ENCODE measurements around the gene EYS.

Gene EYS

DNA sequence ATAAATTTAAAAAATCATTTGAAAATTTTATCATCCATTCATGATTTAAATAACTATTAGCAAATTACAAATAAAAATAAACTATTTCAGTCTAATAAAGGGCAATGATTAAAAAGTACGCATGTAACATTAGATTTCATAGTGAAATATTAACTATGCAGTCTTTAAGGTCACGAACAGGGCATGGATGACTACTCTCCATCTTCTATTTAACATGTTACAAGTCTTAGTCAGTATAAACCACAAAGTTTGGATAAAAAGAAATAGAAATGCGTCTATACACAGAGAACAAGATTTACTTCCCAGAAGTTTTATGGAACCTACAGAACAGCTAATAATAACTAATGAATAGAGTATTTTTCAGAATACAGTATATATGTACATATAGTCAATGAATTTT is 1016.0 kb downstream of the EYS start:
- no peak overlapping the region for H3K9ac ChIP-seq
- H2AFZ ChIP-seq (ENCODE audit: low read depth), result no peak overlapping the region
- H3K79me2 ChIP-seq (ENCODE audit: insufficient read depth, low read depth), result no peaks in the 10 kb centered on the region
- H3K36me3 ChIP-seq (ENCODE audit: insufficient read depth), result no peaks in the 10 kb centered on the region
- TF ChIP-seq, protein P1, sequence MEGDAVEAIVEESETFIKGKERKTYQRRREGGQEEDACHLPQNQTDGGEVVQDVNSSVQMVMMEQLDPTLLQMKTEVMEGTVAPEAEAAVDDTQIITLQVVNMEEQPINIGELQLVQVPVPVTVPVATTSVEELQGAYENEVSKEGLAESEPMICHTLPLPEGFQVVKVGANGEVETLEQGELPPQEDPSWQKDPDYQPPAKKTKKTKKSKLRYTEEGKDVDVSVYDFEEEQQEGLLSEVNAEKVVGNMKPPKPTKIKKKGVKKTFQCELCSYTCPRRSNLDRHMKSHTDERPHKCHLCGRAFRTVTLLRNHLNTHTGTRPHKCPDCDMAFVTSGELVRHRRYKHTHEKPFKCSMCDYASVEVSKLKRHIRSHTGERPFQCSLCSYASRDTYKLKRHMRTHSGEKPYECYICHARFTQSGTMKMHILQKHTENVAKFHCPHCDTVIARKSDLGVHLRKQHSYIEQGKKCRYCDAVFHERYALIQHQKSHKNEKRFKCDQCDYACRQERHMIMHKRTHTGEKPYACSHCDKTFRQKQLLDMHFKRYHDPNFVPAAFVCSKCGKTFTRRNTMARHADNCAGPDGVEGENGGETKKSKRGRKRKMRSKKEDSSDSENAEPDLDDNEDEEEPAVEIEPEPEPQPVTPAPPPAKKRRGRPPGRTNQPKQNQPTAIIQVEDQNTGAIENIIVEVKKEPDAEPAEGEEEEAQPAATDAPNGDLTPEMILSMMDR (conservative IDR thresholded peaks at IDR 0.05; ENCODE audit: low read depth, low read length), result no peak
- H3K4me2 ChIP-seq, result no peak overlapping the region
- no peaks in the 10 kb centered on the region for H3K27me3 ChIP-seq (ENCODE audit: insufficient read depth, low read depth)
- no peak overlapping the region for H3K4me3 ChIP-seq (IDR thresholded peaks at IDR 0.05; ENCODE audit: insufficient read depth, low read depth, low read length)
- H3K27ac ChIP-seq, result no peak overlapping the region
- H3K4me1 ChIP-seq (ENCODE audit: low read depth, poor library complexity, severe bottlenecking), result no peaks in the 10 kb centered on the region
- H4K20me1 ChIP-seq (ENCODE audit: insufficient read depth), result no peaks in the 10 kb centered on the region

DNA sequence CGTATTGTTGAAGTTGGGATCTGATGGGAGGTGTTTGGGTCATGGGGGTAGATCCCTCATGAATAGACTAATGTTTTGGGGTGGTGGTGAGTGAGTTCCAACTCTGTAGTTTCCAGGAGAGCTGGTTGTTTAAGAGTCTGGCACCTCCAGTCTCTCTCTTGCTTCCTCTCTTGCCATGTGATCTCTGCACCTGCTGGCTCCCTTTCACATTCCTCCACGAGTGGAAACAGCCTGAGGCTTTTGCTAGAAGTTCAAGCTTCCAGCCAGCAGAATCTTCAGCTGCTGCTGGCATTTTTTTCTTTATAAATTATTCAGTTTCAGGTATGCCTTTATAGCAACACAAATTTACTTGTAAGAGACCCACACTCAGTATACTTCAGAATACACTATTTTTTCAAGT is 1021.6 kb downstream of the EYS start:
- H2AFZ ChIP-seq (ENCODE audit: low read depth), result no peak overlapping the region
- TF ChIP-seq, protein P1 (conservative IDR thresholded peaks at IDR 0.05; ENCODE audit: low read depth, low read length), result no peak
- H3K36me3 ChIP-seq (ENCODE audit: insufficient read depth), result no peaks in the 10 kb centered on the region
- no peak overlapping the region for H3K4me3 ChIP-seq (IDR thresholded peaks at IDR 0.05; ENCODE audit: insufficient read depth, low read depth, low read length)
- H3K4me1 ChIP-seq (ENCODE audit: low read depth, poor library complexity, severe bottlenecking), result no peaks in the 10 kb centered on the region
- no peaks in the 10 kb centered on the region for H3K27me3 ChIP-seq (ENCODE audit: insufficient read depth, low read depth)
- H3K79me2 ChIP-seq (ENCODE audit: insufficient read depth, low read depth), result no peaks in the 10 kb centered on the region
- H3K9ac ChIP-seq, result no peak overlapping the region
- no peak overlapping the region for H3K4me2 ChIP-seq
- no peaks in the 10 kb centered on the region for H4K20me1 ChIP-seq (ENCODE audit: insufficient read depth)
- H3K27ac ChIP-seq, result no peak overlapping the region

DNA sequence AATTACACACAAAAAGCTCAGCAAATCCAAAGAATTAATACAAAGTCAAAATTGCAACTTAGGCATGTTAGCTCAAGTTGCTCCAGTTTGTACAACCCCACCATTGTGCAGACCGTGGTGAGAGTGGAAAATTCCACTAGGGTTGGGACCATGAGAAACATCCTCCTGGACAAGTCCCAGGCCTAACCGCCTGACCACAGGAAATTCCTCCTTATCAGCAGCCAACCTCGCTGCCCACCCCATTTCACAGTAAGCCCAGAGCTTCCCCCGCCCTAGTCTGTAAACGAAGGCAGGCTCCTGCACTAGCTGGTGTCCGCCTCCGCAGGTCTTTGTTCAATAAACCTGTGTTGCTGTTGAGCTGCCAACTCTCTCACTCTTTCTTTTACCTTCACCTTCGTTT is 1023.3 kb downstream of the EYS start:
- Histone ChIP-seq H3K4me2 (no peak overlapping the region), H2AFZ (ENCODE audit: low read depth) (no peak overlapping the region), H3K79me2 (ENCODE audit: insufficient read depth, low read depth) (no peaks in the 10 kb centered on the region), H4K20me1 (ENCODE audit: insufficient read depth) (no peaks in the 10 kb centered on the region), H3K4me3 (IDR thresholded peaks at IDR 0.05; ENCODE audit: insufficient read depth, low read depth, low read length) (no peak overlapping the region), H3K36me3 (ENCODE audit: insufficient read depth) (no peaks in the 10 kb centered on the region), H3K9ac (no peak overlapping the region), H3K27me3 (ENCODE audit: insufficient read depth, low read depth) (no peaks in the 10 kb centered on the region), H3K27ac (no peak overlapping the region), H3K4me1 (ENCODE audit: low read depth, poor library complexity, severe bottlenecking) (no peaks in the 10 kb centered on the region)
- TF ChIP-seq, protein P1 (conservative IDR thresholded peaks at IDR 0.05; ENCODE audit: low read depth, low read length), result no peak

DNA sequence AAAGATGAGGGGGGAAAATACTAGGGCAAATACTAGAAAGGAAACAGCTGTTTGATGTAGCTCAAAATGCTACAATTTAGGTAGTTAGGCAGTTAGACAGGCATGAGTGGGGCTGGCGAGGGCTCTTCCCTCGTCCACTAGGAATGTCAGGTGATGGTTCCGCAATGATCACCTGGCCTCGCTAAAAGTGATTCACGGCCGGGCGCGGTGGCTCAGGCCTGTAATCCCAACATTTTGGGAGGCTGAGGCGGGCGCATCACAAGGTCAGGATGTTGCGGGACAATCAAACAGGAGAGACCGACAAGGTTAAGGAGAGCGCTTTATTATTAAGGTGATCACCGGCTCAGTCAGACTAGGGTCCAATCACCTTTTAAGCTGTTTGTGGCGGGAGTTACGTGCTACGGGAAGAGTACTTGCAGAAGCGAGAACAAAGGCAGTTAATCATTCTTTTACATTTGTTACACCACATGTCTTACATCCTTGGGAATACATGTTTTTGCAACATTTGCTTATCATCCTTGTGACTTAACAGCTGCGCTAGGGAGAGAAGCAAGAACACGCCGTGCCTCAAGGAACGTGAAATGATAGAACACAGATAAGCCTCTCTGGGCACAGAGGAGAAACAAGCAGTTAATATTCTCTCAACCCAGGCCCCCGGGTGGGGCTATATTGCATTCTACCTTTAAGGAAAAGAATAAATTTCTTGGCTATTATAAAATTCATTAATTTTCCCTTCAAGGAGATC is 1025.4 kb downstream of the EYS start:
- Histone ChIP-seq H3K4me1 (ENCODE audit: low read depth, poor library complexity, severe bottlenecking) (no peaks in the 10 kb centered on the region), H3K4me3 (IDR thresholded peaks at IDR 0.05; ENCODE audit: insufficient read depth, low read depth, low read length) (no peak overlapping the region), H3K79me2 (ENCODE audit: insufficient read depth, low read depth) (no peaks in the 10 kb centered on the region), H3K36me3 (ENCODE audit: insufficient read depth) (no peaks in the 10 kb centered on the region), H2AFZ (ENCODE audit: low read depth) (no peak overlapping the region), H4K20me1 (ENCODE audit: insufficient read depth) (no peaks in the 10 kb centered on the region), H3K27ac (no peak overlapping the region), H3K9ac (no peak overlapping the region), H3K4me2 (no peak overlapping the region), H3K27me3 (ENCODE audit: insufficient read depth, low read depth) (no peaks in the 10 kb centered on the region)
- TF ChIP-seq, protein P1 (conservative IDR thresholded peaks at IDR 0.05; ENCODE audit: low read depth, low read length), result no peak
